GM12878 (cell line): ENCODE measurements around the gene DCAF17. TPM values are rescaled to one million over a fixed set of nuclear protein-coding genes. Genes with fewer than 3 reads are reported as not detected.
A peak's percentile ranks its signal among the peaks of the same experiment; 100 is the strongest.

Experiments used
- ATAC-seq: fragments of 200-7000 bp; cut with Tn5 transposase; 3 replicates; pipeline ENCODE4 v1.9.1; 2020; ENCODE audit warnings: mild to moderate bottlenecking, moderate library complexity
- BruUV-seq: library from RNA; stranded (reverse); fragments of 400-500 nt; replicated peaks from 2 replicates; lab custom pipeline; 2021; lab: Mats Ljungman, UMichigan
- CTCF ChIA-PET: fragments of 300-600 bp; sonication (Branson Sonifier 250); formaldehyde crosslinking; extraction: SDS; loops from one replicate; lab custom pipeline; 2021; ENCODE audit warnings: inconsistent platforms; lab: Yijun Ruan, JAX
- POLR2A ChIA-PET: fragments of 350-600 bp; formaldehyde crosslinking; extraction: SDS; loops from one replicate; lab custom pipeline; 2021; ENCODE audit warnings: inconsistent platforms; lab: Charles Lee
- RAD21 ChIA-PET: fragments of 300-600 bp; sonication (Branson Sonifier 250); formaldehyde crosslinking; loops from one replicate; lab custom pipeline; 2023; ENCODE audit warnings: antibody characterized with exemption; ENCODE audit not compliant: unreplicated experiment; lab: Charles Lee
- SMC1A ChIA-PET: fragments of 300-600 bp; sonication (Branson Sonifier 250); formaldehyde crosslinking; loops from one replicate; lab custom pipeline; 2023; ENCODE audit not compliant: unreplicated experiment, uncharacterized antibody; lab: Charles Lee
- DNase-seq: peaks from one replicate; pipeline ENCODE4 v3.0.0-alpha.2; 2011; ENCODE audit warnings: low read depth, low spot score
- FAIRE-seq: peaks from 3 replicates; lab custom pipeline; 2011; peaks lifted over from hg19 to GRCh38; lab: Jason Lieb, UNC
- H2AFZ ChIP-seq: 2 replicates; pipeline ENCODE4 v1.6.0; 2011; ENCODE audit warnings: low read depth, low read length, control low read depth; ENCODE audit not compliant: control insufficient read depth
- H3K27ac ChIP-seq: 2 replicates; pipeline ENCODE4 v1.5.1; 2011; ENCODE audit warnings: control low read depth; ENCODE audit not compliant: control insufficient read depth, insufficient read depth
- H3K27me3 ChIP-seq, 2 experiments: replicated peaks in 1 of 2; 2 replicates each; pipeline versions ENCODE4 v1.6.0 to v1.6.1; 2011; ENCODE audit warnings: low read length in 1 of 2; ENCODE audit not compliant: control insufficient read depth in 2 of 2, insufficient read depth in 2 of 2
- H3K36me3 ChIP-seq, 2 experiments: 2 replicates each; pipeline ENCODE4 v1.5.1; 2011; ENCODE audit warnings: low read length in 1 of 2; ENCODE audit not compliant: control insufficient read depth in 2 of 2, insufficient read depth in 2 of 2
- H3K4me1 ChIP-seq: 2 replicates; pipeline ENCODE4 v1.6.1; 2011; ENCODE audit warnings: mild to moderate bottlenecking, low read length, moderate library complexity, mixed read lengths; ENCODE audit not compliant: control insufficient read depth, insufficient read depth
- H3K4me2 ChIP-seq: 2 replicates; pipeline ENCODE4 v1.6.0; 2011; ENCODE audit warnings: control low read depth; ENCODE audit not compliant: control insufficient read depth, insufficient read depth
- H3K4me3 ChIP-seq: fragments of 200-600 bp; sonication (generic); 2 replicates; pipeline ENCODE4 v1.5.1; 2016
- H3K79me2 ChIP-seq: 2 replicates; pipeline ENCODE4 v1.6.0; 2011; ENCODE audit warnings: low read length; ENCODE audit not compliant: control insufficient read depth, insufficient read depth
- H3K9ac ChIP-seq: 2 replicates; pipeline ENCODE4 v1.8.0; 2011; ENCODE audit warnings: low read length, control low read depth, mixed read lengths; ENCODE audit not compliant: control insufficient read depth, insufficient read depth
- H3K9me3 ChIP-seq: replicated peaks from 3 replicates; pipeline ENCODE4 v1.5.1; 2011; ENCODE audit warnings: mild to moderate bottlenecking, low read length; ENCODE audit not compliant: control insufficient read depth, insufficient read depth
- H4K20me1 ChIP-seq: 2 replicates; pipeline ENCODE4 v1.6.0; 2011; ENCODE audit not compliant: control insufficient read depth, insufficient read depth
- HCFC1 ChIP-seq: fragments of 150-350 bp; IDR thresholded peaks from 2 replicates; pipeline ENCODE4 v1.6.1; 2014; ENCODE audit warnings: low read length
- SPI1 ChIP-seq: IDR thresholded peaks from 2 replicates; pipeline ENCODE4 v1.6.1; 2011; ENCODE audit warnings: low read depth, mild to moderate bottlenecking, low read length, moderate library complexity, borderline replicate concordance; ENCODE audit not compliant: insufficient read depth
- ZZZ3 ChIP-seq: IDR thresholded peaks from 2 replicates; pipeline ENCODE4 v1.6.1; 2011; ENCODE audit warnings: low read depth; ENCODE audit not compliant: control insufficient read depth, insufficient read length
- WGBS: methylation state at CpG from one replicate; pipeline ENCODE4 v1.1.6; 2016; ENCODE audit warnings: low lambda C conversion rate; ENCODE audit not compliant: insufficient replicate concordance, insufficient coverage; ENCODE audit errors: missing lambda C conversion rate; 5-methylcytosine and 5-hydroxymethylcytosine counted together
- in situ Hi-C: fragments of 300-500 bp; cut with MboI; formaldehyde crosslinking; loops from 9 replicates; pipeline ENCODE4 v1.14.3; 2018; ENCODE audit warnings: mixed read lengths
- intact Hi-C: fragments of 100-400 bp; cut with micrococcal nuclease; formaldehyde crosslinking; loops from one replicate; pipeline ENCODE4 v1.14.2; 2022; ENCODE audit not compliant: unreplicated experiment
- polyA plus RNA-seq, 11 experiments: library from polyadenylated mRNA; depleted of rRNA in 4 of 11; unstranded in 6 of 11; stranded (reverse) in 5 of 11; fragments of >200 nt; fragmentation: Nextera tagmentation in 4 of 11; fragmentation: Illumina TruSeq in 1 of 11; extraction: Ambion mirVana in 4 of 11; extraction: Trizol in 1 of 11; gene quantifications; 1 replicate in 1 of 11; 2 replicates in 10 of 11; pipeline versions ENCODE4 v1.2.1 to v1.2.3, GENCODE V29; 2011 to 2016; ENCODE audit warnings: inconsistent platforms in 2 of 11, missing spikeins in 2 of 11, low read depth in 1 of 11
- total RNA-seq, 4 experiments: library from RNA; depleted of rRNA in 3 of 4; stranded (reverse); fragments of >200 nt in 3 of 4; fragmentation: Illumina TruSeq in 1 of 4; extraction: Trizol in 1 of 4; gene quantifications; 2 replicates each; pipeline versions ENCODE4 v1.2.1 to v1.2.3, GENCODE V29; 2013 to 2021

Gene DCAF17
- total and polyA plus RNA-seq, 10 of the 15 experiments (the other 5 are each of a cell fraction or from before 2014, with no cell fraction given): 5.2 to 32.9 (median 23.4) TPM

- TF ChIP-seq ZZZ3: no peak
- no peak for TF ChIP-seq HCFC1
- TF ChIP-seq SPI1: peak; percentile 81
- Histone ChIP-seq H3K27me3 (no peaks in the 10 kb centered on the region), H3K27ac (peak overlapping the region; percentile 93), H4K20me1 (no peaks in the 10 kb centered on the region), H3K36me3 (peaks cover 0 to 6% of the 10 kb centered on the region in 2 experiments; a peak in 2 of 4 replicates), H3K4me1 (peaks cover 13% of the 10 kb centered on the region), H3K4me2 (peak overlapping the region; percentile 97), H2AFZ (no peak overlapping the region), H3K9me3 (peaks cover 36% of the 10 kb centered on the region), H3K4me3 (peak overlapping the region; percentile 69; the same call in 1 of the 2 replicates), H3K9ac (no peak overlapping the region), H3K79me2 (peaks cover 79% of the 10 kb centered on the region)
- ChIA-PET CTCF (interaction anchor here (1.3 to 5.0 kb wide), 3 partner anchors 10 to 344 kb away, joined by 5 to 32 read pairs (median 6); no protein-coding TSS in a partner anchor), SMC1A (interaction anchor here (0.8 to 3.4 kb wide), 6 partner anchors 10 to 430 kb away, joined by 3 to 22 read pairs (median 4); no protein-coding TSS in a partner anchor), POLR2A (interaction anchor here (0.5 to 2.5 kb wide), 8 partner anchors 10 to 277 kb away, joined by 3 to 15 read pairs (median 3); partner anchors contain the start of genes CYBRD1 and TLK1), RAD21 (interaction anchor here (0.9 to 3.6 kb wide), 7 partner anchors 10 to 501 kb away, joined by 3 to 25 read pairs (median 10); no protein-coding TSS in a partner anchor)
- DNase-seq (no peak), ATAC-seq (no peak), FAIRE-seq (no peak)
- in situ Hi-C loops: loop anchor here (25.0 kb wide), 1 partner anchor 468 kb away; no protein-coding TSS in a partner anchor
- BruUV-seq: no TSS peak
- intact Hi-C loops: loop anchor here (5.0 kb wide), 5 partner anchors 83 to 503 kb away; partner anchors contain the start of genes CYBRD1 and GORASP2
- WGBS: 92% methylated on average over 7 of the region's 7 CpGs
Measured at GRCh38 chr2:171430516-171431410, 3.3 kb upstream of the DCAF17 start.
